NCI-H1930 (cell line): ENCODE measurements around the gene A4GALT.

Source experiments
- DNase-seq, 2 experiments: peaks; one replicate each; lab custom pipeline; 2025; lab: John Stamatoyannopoulos, UW

Gene A4GALT

GRCh38 chr22:42648368-42649245 lies 72.1 kb downstream of the A4GALT start:
- DNase-seq, result no peak

GRCh38 chr22:42648017-42648367 lies 72.7 kb downstream of the A4GALT start:
- DNase-seq, result no peak

GRCh38 chr22:42646569-42647525 lies 73.8 kb downstream of the A4GALT start:
- DNase-seq, result no peak

GRCh38 chr22:42645938-42646568 lies 74.6 kb downstream of the A4GALT start:
- DNase-seq, result no peak

GRCh38 chr22:42645341-42645937 lies 75.2 kb downstream of the A4GALT start:
- no peak for DNase-seq

GRCh38 chr22:42644422-42645340 lies 76.0 kb downstream of the A4GALT start:
- no peak for DNase-seq

- no peak for DNase-seq
Observed at GRCh38 chr22:42643634-42644421, 76.8 kb downstream of the A4GALT start.

GRCh38 chr22:42642806-42643633 lies 77.7 kb downstream of the A4GALT start:
- DNase-seq, result no peak
